LNCaP clone FGC (cell line): ENCODE data around the gene CMKLR1.

Experiments used
- DNase-seq: peaks from one replicate; pipeline ENCODE4 v3.0.0-alpha.2; 2011; ENCODE audit warnings: low read depth
- H3K4me3 ChIP-seq: 2 replicates; pipeline ENCODE4 v1.5.1; 2011; ENCODE audit warnings: mild to moderate bottlenecking, low read depth, low read length, control low read depth
- CTCF ChIP-seq: IDR thresholded peaks from 2 replicates; pipeline ENCODE4 v1.5.1; 2012; ENCODE audit warnings: mild to moderate bottlenecking; ENCODE audit not compliant: control insufficient read depth, insufficient read depth; ENCODE audit errors: extremely low read depth

Gene CMKLR1

GRCh38 chr12:108315486-108316105 lies 23.5 kb downstream of the CMKLR1 start:
- no peak overlapping the region for H3K4me3 ChIP-seq
- DNase-seq: no peak
- TF ChIP-seq CTCF: no peak

GRCh38 chr12:108313606-108314351 lies 25.3 kb downstream of the CMKLR1 start:
- DNase-seq: no peak
- no peak for TF ChIP-seq CTCF

GRCh38 chr12:108313241-108313605 lies 25.9 kb downstream of the CMKLR1 start:
- no peak overlapping the region for H3K4me3 ChIP-seq
- DNase-seq: no peak
- TF ChIP-seq CTCF: no peak

More at GRCh38 chr12:108313606-108314351, 25.3 kb downstream of the CMKLR1 start:
- no peak overlapping the region for H3K4me3 ChIP-seq

GRCh38 chr12:108312693-108313189 lies 26.4 kb downstream of the CMKLR1 start:
- H3K4me3 ChIP-seq: no peak overlapping the region
- DNase-seq: no peak
- no peak for TF ChIP-seq CTCF

- H3K4me3 ChIP-seq: no peak overlapping the region
- TF ChIP-seq CTCF: no peak
- no peak for DNase-seq
These were observed 26.9 kb downstream of the CMKLR1 start for GRCh38 chr12:108312073-108312659.

- DNase-seq: no peak
- TF ChIP-seq CTCF: no peak
- H3K4me3 ChIP-seq: no peak overlapping the region
These were observed 27.5 kb downstream of the CMKLR1 start for GRCh38 chr12:108311605-108312004.

- DNase-seq: no peak
- no peak overlapping the region for H3K4me3 ChIP-seq
- no peak for TF ChIP-seq CTCF
These were observed 28.6 kb downstream of the CMKLR1 start for GRCh38 chr12:108310489-108310888.
